NCI-H510A treated with DMSO at 0.1 percent for 48 hours (cell line): Measurements from ENCODE around the gene CCR1.
"Not testable (repeated sequence)": the region's sequence is repeated elsewhere in the genome, so short reads cannot be mapped to it uniquely, and the experiment has no call there.

Experiments
- DNase-seq: peaks from one replicate; lab custom pipeline; 2025; lab: John Stamatoyannopoulos, UW

The CCR1 gene

DNA sequence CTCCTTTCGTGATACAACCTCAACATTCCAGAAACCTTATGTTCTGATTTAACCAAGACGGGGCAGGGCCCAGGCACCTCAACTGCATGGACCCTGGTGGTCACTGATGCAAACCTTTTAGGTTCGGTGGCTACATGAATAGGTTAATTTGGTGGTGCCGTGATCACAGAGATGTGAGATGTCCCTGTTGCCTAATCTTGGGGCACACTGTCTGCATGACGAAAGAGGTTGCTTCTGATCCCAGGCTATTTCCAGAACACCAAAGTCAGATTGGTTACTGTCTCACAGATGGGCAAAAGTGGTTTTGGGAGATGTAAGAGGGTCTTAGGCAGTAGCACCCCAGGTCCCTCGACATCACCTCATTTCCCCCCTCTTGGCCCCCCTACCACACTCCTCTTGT lies 4.0 kb upstream of the CCR1 start:
- no peak for DNase-seq

DNA sequence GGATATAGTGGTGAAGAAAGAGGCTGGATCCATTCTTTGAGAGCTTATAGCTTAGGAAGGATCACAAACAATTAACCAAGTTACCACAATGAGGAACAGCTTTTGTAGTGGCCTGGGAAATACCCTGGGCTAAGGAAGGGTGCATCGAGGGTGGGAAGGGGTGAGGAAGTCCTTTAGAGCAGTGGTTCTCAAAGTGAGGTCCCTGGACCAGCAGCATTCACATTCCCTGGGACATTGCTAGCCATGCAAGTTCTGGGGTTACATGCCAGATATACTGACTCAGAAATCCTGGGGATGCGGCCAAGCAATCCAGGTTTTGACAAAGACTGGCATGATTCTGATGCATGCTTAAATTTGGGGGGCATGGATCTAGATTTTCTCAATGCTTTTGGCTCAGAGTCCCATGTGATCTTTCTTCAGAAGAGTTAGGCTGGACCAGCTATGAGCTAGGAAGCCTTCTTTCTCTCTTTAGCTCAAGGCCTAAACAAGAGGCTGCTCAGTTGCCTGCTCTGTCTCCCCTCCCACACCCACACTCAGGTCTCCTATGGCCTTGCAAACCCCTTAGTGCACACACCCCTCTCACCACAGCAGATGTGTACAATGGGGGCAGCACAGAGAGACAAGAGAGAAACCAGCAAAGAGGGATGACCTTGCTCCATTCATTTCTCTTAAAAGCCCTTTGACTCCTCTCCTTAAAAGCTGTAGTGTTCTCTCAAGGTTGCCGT lies 1.8 kb upstream of the CCR1 start:
- DNase-seq = no peak

GRCh38 chr3:46209053-46209452 lies 940 bp upstream of the CCR1 start:
- no peak for DNase-seq

DNA sequence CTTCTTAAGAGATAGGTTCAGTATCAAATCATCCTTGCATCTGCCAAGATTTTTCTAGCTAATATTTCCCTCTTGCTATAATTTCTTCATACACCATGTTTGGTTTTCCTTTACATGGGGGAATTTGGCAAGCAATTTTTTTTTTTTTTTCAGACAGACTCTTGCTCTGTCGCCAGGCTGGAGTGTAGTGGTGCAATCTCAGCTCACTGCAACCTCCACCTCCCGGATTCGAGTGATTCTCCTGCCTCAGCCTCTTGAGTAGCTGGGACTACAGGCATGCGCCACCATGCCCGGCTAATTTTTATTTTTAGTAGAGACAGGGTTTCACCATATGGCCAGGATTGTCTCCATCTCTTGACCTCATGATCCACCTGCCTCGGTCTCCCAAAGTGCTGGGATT lies 599 bp downstream of the CCR1 start:
- not testable (repeated sequence) for DNase-seq

DNA sequence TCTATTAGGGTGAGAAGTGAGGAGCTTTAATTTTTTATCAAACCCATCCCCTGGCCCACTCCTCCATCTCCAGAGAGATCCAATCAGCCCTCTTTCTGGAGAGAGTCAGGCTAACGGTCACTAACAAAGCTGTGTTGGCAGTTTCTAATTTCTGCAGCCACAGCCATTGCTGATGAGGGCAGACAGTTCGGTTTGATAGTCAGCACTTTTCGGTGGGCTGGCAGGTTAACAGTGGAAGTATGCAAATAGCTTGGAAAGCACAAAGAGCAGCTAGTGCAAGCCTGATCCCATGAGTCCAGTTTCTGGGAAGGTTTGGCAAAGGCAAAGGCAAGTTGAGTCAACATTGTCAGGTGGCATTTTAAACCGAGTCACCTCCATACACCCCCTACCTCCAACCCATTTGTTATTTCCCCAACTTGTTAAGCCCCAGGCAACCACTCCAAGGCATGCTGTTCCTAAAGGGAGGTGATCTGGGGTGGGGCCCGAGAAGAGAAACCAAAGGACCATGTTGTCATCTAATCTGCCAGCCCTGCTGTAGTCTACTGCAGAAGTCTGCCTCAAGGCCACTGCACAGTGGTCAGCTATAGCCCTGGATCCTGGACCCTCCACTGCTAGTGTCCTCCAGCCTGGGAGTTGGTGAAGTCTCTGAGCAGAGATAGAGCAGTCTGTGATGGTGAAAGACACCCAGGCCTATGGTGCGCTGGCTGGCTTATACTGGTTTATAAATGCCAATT lies 1.7 kb downstream of the CCR1 start:
- DNase-seq = no peak

DNA sequence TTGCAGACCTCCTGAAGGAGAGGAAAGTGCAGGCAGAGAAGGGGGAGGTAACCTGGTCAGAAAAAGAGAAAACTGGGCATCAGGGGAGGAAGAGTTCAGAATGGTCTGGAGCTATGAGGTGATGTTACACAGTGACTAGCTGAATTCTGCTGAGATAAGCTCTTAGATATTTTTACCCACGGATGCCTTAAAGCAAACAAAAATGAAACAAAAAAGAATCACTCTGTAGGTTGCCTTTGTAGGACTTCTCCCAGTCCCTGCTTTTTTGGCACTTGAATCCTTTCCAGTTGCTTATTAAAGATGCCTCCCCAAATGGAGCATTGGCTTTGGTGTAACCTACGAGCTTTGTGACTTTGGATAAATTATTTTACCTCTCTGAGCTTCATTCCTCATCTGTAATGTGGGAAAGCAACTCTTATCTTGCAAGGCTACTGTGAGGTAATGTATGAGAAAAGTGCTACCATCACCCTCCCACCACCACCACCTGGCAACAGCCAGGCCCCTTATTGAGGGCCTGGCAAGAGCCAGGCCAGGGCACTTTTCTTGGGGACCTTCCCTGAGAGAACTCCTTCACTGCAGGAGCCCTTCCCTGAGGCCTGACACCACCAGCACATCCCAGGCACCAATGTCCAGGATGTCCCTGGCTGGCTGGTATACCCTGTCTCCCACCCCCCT lies 2.7 kb downstream of the CCR1 start:
- no peak for DNase-seq

DNA sequence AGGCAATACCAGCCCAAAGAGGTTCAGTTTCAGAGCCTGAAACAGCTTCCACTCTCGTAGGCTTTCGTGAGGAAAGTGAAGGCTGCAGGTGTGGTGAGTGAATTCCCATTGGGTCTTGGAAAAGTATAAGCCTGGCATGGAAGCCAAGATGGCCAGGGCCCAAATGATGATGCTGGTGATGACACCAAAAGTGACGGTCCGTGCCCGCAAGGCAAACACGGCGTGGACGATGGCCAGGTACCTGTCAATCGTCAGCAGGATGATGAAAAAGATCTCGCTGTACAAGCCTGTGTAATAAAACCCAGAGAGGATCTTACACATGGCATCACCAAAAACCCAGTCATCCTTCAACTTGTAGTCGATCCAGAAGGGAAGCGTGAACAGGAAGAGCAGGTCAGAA lies 4.4 kb downstream of the CCR1 start:
- no peak for DNase-seq

- DNase-seq = no peak
Measured at GRCh38 chr3:46202535-46202934, 5.6 kb downstream of the CCR1 start.

DNA sequence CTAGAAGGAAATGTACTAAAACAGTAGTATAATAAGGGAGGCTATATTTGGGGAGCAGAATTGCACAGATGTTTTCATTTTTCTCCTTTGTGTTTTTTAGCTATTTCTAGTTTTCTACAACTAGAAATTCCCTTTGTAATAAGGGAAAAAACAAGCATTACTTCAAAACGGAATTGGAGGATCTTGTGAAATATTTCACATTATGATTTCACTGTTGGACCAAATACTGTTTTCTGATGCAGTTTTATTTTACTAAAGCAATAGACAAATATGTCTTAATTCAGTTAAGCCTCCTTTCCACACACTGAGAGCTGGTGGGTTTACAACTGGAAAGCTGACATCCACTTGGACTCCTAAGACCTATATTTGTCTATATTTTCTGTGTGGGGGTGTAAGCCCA lies 7.3 kb downstream of the CCR1 start:
- DNase-seq = no peak

DNA sequence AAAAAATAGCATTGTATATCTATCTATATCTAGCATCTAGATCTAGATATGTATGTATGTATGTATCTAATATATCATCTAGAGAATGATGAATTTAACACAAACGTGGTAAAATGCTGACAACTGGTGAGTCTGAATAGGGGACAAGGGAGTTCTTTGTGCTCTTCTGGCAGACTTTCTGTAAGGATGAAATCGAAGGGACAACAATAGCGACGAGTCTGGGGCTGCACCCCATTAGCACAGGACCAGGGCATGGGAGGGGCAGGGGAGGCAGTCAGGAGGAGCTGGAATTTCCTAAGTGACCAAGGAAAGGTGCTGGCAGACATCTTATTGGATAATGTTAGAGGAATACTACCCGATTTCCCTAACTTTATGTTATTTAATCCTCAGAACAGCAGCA lies 7.9 kb downstream of the CCR1 start:
- DNase-seq = no peak

- DNase-seq = no peak
Measured at GRCh38 chr3:46196261-46196957, 11.7 kb downstream of the CCR1 start.

DNA sequence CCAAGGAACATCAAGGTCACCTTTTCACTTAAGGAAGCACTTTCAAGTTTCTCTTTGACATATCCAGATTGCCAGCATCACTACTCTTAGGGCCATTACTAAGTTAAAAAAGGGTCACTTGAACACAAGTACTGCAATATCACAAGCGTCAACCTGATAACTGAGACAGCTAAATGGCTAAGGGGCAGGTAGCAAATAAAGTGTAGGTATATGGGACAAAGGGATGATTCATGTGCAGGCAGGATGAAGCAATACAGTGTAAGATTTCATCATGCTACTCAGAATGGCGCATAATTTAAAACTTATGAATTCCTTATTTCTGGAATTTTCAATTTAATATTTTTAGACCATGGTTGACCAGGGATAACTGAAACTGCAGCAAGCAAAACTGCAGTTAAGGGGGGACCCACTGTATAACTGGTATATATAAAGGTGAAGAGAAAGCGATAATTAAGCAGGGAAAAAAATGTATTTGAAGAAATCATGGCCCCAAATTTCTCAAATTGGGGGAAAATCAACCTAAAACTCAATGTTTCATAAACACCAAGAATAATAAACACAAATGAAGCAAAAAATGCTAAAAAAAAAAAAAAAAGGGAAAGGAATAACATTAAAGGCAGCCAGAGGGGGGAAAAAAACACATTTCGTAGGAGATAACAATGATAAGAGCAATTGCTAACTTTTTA lies 13.1 kb downstream of the CCR1 start:
- no peak for DNase-seq

GRCh38 chr3:46193436-46193835 lies 14.7 kb downstream of the CCR1 start:
- no peak for DNase-seq

- DNase-seq = no peak
Measured at GRCh38 chr3:46192939-46193338, 15.2 kb downstream of the CCR1 start.

- DNase-seq = no peak
Measured at GRCh38 chr3:46191730-46192129, 16.4 kb downstream of the CCR1 start.

GRCh38 chr3:46188708-46189107 lies 19.4 kb downstream of the CCR1 start:
- DNase-seq = no peak

DNA sequence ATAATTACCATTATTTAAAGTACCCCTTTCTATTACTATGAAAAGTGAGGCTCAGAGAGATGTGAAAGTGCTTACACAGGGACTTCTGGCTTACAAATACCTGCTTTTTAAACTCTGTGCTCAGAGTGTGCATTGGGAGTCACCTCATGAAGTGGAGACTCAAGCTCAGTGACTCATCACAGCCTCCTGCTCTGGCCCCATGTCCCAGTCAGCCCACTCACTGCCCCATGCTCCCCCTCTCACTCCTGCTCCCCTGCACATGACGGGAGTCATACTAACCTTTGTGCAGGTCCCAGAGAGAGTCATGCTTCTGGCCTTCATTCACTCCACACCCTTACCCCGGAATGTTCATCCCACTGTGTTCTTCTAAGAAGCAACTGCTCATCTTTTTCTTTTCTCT lies 20.2 kb downstream of the CCR1 start:
- DNase-seq = no peak

GRCh38 chr3:46187341-46187700 lies 20.8 kb downstream of the CCR1 start:
- DNase-seq = no peak

GRCh38 chr3:46186471-46187340 lies 21.4 kb downstream of the CCR1 start:
- DNase-seq = no peak

- no peak for DNase-seq
Measured at GRCh38 chr3:46184469-46184868, 23.6 kb downstream of the CCR1 start.

DNA sequence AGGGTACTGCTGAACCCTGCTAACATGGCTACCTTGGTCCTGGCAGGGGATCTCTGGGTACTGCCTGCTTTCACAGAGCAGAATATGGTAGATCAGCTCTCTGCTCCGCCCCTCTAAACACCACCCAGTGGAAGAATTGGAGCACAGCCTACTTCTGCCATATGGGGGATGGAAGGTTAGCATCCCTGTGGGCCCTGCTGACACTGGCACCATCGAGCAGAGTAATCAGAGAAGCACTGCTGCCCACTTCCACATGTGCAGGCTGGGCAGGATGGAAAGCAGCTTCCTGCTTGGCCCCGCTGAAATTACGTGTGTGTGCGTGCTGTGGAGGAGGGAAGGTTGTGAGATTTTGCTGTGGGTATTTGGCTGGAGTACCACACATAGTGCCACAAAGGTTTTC lies 24.8 kb downstream of the CCR1 start:
- DNase-seq = no peak
